Measurements from ENCODE around the gene LAG3. TPM values are rescaled to one million over a fixed set of nuclear protein-coding genes. Genes with fewer than 3 reads are reported as not detected.

Gene LAG3
- polyA plus RNA-seq, 1 of the 3 experiments (the other 2 are of a cell fraction) = 0.72 TPM

- ChIA-PET CTCF (interaction anchor here (0.8 to 3.3 kb wide), 9 partner anchors 9 to 128 kb away, joined by 3 to 46 read pairs (median 3); partner anchors contain the start of genes LAG3, MLF2 and SPSB2), POLR2A (interaction anchor here (1.5 kb wide), 1 partner anchor 9 kb away, joined by 11 read pairs; no protein-coding TSS in a partner anchor)
- Histone ChIP-seq H3K79me2 (ENCODE audit: insufficient read depth) (peaks cover 19% of the 10 kb centered on the region), H3K9me2 (no peaks in the 10 kb centered on the region), H3F3A (replicated peaks; ENCODE audit: insufficient read depth) (peaks cover 13% of the 10 kb centered on the region), H3K36me3 (replicated peaks in 1 of 2; ENCODE audit: control insufficient read depth in 1 of 2, insufficient read depth in 2 of 2, low read length in 1 of 2) (no peaks in the 10 kb centered on the region), H3K9ac (peak overlapping the region; percentile 45), H2AFZ (ENCODE audit: low read depth) (no peak overlapping the region), H3K27me3 (ENCODE audit: insufficient read depth) (no peaks in the 10 kb centered on the region), H3K4me3 (ENCODE audit: low read depth in 2 of 2, low read length in 1 of 2) (peak overlapping the region; percentile 18 to 39; a peak in 2 of 4 replicates), H3K9me3 (no peaks in the 10 kb centered on the region), H3K27ac (ENCODE audit: low read depth in 2 of 2, low read length in 1 of 2) (peak overlapping the region; percentile 87 to 99), H3K4me1 (ENCODE audit: control insufficient read depth in 1 of 2, insufficient read depth in 2 of 2, low read depth in 1 of 2, low read length in 1 of 2) (peaks cover 13 to 28% of the 10 kb centered on the region in 2 experiments), H4K20me1 (ENCODE audit: insufficient read depth) (peaks cover 16% of the 10 kb centered on the region), H3K4me2 (peak overlapping the region; percentile 71)
- DNase-seq = no peak
- WGBS (ENCODE audit: low lambda C conversion rate) = 63% methylated on average over 4 of the region's 4 CpGs
- TF ChIP-seq GATA2 (CRISPR knock-in tag; IDR thresholded peaks at IDR 0.05) (no peak), SIN3A (IDR thresholded peaks at IDR 0.05; ENCODE audit: borderline replicate concordance, low read depth, low read length) (no peak), FOSL2 (IDR thresholded peaks at IDR 0.05; ENCODE audit: borderline replicate concordance, low read depth) (no peak), NFIC (IDR thresholded peaks at IDR 0.05; ENCODE audit: borderline replicate concordance) (no peak), IRF3 (IDR thresholded peaks at IDR 0.05; ENCODE audit: low read depth, low read length) (no peak), RXRA (IDR thresholded peaks at IDR 0.05; ENCODE audit: borderline replicate concordance, low read depth) (no peak), RCOR1 (IDR thresholded peaks at IDR 0.05; ENCODE audit: low read length) (no peak), MEF2A (IDR thresholded peaks at IDR 0.05; ENCODE audit: borderline replicate concordance, low read depth) (no peak), MXI1 (IDR thresholded peaks at IDR 0.05; ENCODE audit: low read depth, low read length) (no peak), SMC3 (IDR thresholded peaks at IDR 0.05; ENCODE audit: low read depth, low read length) (no peak), ZBTB33 (IDR thresholded peaks at IDR 0.05; ENCODE audit: borderline replicate concordance, low read depth) (no peak), POLR2AphosphoS5 (IDR thresholded peaks at IDR 0.05; ENCODE audit: low read depth, low read length) (no peak), FOXJ3 (CRISPR knock-in tag; IDR thresholded peaks at IDR 0.05) (no peak), YY1 (IDR thresholded peaks at IDR 0.05; ENCODE audit: low read depth) (no peak)
These were observed 8.9 kb upstream of the LAG3 start for GRCh38 chr12:6763380-6763779.
